HG03521 (cell line): ENCODE data around the gene AVP.
"Not testable (repeated sequence)": the region's sequence is repeated elsewhere in the genome, so short reads cannot be mapped to it uniquely, and the experiment has no call there.

Source experiments
- ATAC-seq: cut with Tn5 transposase; IDR thresholded peaks from one replicate; pipeline ENCODE4 v1.9.1; 2021; ENCODE audit warnings: mild to moderate bottlenecking, moderate library complexity; ENCODE audit not compliant: unreplicated experiment

AVP gene

DNA sequence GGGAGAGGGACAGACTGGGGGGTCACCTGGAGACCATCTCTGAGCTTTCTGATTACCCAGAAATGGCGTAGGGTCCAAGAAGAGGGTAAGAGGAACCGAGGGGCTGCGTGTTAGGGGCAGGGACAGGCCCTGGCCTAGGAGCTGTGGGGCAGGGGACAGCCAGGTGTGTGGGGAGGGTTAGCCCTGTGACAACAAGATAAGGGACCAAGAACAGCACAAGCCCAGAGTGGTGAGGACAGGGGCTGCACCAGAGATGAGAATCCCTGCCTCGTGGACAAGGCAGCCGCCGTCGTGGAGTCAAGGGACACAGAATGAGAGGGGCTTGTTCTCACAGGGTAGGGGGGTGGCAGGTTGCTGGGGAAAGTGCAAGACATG lies 449 bp upstream of the AVP start:
- ATAC-seq, result no peak

DNA sequence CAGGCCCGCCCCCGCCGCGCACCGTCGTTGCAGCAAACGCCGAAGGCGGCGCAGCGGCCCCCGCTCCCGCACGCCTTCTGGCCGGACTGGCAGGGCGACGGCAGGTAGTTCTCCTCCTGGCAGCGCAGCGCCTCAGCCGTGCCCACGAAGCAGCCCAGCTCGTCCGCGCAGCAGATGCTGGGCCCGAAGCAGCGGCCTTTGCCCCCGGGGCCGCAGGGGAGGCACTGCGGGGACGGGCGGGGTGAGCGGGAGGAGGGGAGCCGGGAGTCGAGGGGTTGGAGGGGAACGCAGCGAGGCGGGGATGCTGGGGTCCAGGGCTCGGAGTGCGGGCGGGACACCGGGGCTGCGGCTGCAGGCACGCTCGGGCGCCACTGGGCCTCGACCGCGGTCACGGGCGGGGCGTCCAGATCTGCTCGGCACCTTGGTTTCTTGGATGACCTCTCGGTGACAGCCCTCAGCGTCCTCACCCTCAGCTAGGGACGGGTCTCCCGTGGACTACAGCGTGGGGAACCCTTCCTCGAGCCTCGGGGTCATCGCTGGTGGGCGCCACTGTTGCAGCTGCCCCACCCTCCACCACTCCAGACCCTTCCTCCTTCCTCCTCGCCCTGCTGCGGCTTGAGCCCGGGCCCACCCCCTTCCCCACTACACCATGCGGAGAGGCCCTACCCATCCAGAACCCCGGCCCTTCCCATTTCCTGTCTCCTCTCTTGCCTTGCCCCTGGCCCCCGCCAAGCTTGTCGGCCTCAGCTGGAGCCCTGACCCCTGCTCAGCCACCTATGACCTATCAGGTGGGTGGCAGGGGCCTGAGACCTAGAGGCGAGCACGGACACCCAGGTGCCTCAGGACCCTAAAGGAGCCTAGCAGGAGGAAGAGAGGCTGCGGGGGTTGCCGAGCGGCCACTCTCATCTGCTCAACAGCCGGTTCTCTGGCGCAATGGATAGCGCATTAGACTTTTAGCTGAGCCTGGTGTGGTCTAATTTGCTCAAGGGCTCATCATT lies 1.3 kb downstream of the AVP start:
- no peak for ATAC-seq

DNA sequence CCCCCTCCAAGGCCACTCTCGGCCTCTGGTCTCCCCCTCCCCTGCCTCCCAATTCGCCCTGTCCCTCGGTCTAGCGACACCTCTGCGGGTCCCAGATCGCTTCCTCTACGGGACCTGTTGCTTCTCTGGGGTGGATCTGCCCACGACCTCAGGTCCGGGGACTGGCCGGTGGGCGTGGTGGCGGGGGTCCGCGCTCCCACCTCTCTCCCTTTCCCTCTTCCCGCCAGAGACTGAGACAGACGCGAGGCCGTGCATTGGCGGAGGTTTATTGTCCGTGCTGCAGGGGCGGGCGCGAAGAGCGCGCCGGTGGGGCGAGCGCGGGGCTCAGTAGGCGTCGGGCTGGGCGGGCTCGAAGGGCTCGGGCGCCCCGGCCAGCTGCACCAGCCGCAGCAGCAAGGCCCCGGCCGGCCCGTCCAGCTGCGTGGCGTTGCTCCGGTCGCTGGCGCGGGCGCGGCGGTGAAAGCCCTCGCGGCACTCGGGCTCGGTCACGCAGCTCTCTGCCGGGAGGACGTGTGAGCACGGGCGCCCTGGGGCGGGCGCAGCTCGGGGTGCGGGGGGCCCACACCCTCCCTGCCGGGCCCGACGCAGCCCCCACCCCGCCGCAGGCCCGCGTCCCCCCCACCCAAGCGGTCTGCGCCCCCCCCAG lies 2.1 kb downstream of the AVP start:
- no peak for ATAC-seq

DNA sequence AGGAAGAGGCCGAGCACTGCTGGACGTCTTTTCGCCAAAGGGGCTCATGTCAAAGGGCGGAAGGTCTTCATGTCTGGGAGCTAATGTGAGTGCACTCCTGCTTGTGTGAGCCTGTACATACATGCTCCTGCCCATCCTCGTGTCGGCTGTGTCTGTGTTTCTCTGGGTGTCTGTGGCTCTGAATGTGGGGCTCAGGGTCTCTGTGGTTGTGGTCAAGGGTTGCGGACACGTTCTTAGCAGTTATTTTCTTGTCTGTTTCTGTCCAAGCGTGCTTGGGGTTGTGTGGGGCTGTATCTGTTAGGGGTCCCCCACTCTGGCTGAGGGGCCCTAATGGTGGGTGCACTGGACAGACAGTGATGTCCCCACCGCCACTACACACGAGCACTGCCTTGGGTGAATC lies 2.9 kb downstream of the AVP start:
- ATAC-seq, result no peak

DNA sequence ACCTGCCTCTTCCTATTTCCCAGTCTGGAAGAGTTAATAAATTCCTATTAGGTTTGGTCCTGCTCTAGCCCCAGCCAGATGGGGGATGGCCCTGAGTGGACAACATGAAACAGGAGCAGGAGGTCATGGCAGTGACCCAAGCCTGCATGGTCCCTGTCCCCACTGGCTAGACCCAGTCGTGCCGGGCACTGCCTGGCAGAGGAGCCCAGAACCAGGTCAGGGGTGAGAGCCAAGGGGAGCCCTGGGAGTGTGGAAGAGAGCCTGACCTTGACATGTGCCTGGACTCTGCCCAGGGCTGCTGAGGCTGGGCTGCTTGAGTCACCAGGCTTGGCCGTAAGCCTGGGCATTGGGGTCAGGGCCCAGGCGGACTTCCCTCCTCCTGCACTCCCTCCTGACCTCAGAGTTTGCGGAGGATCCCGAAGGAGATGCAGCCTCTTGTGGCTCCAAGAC lies 3.6 kb downstream of the AVP start:
- no peak for ATAC-seq

DNA sequence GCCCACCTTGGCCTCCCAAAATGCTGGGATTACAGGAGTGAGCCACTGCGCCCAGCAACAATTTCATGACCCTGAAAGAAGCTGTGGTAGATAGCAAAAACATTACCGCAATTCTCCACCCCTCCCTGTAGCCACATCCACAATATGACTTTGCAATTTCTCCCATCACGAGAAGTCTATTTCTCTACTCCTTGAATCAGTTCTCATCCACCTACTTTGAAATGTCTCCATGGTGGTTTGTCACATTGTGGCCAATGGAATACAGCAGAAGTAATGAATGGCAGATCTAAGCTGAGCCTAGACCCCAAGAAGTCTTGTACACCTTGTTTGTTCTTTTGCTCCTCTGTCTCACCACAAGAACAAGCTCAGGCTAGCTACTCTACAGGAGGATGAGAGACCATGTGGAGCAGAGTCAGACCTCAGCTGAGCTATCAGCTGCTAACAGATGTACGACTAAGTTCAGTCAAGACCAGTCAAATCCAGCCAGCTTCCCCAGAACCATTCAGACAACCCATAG lies 6.8 kb downstream of the AVP start:
- no peak for ATAC-seq

DNA sequence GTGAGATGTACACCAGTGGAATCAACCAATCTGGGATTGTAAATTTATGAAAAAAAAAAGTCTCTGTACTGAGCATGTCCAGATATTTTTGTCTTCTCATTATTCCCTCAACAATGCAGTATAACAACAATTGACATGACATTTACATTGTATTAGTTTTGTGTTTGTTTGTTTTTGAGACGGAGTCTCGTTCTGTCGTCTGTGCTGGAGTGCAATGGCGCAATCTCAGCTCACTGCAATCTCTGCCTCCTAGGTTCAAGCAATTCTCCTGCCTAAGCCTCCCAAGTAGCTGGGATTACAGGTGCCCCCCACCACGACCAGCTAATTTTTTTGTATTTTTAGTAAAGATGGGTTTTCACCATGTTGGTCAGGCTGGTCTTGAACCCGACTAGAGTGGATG lies 9.2 kb downstream of the AVP start:
- not testable (repeated sequence) for ATAC-seq

DNA sequence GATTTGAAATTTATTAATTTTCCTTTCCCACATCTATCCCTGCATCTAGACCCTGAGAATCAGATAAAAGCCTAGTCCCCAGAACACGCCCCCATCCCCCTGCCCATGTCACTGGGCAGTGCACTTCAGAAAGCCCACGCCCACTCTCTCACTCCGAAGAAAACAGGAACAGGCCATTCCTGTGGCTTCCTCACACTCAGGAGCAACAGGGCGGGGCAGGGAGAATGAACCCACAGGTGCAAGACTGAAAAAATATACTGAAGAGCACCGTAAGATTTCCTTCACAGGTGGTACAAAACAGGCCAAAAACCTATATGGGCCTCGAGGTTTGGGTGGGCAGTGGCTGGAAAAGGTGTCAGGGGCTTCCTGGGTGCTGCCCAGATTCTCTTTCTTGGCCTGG lies 9.7 kb downstream of the AVP start:
- ATAC-seq, result no peak

DNA sequence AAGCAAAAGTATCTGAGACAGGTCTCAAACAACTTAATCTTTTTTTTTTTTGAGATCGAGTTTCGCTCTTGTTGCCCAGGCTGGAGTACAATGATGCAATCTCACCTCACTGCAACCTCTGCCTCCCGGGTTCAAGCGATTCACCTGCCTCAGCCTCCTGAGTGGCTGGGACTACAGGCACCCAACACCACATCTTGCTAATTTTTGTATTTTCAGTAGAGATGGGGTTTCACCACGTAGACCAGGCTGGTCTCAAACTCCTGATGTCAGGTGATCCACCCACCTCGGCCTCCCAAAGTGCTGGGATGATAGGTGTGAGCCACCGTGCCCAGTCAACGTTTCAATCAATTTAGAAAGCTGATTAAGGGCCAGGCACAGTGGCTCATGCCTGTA lies 11.3 kb downstream of the AVP start:
- not testable (repeated sequence) for ATAC-seq

DNA sequence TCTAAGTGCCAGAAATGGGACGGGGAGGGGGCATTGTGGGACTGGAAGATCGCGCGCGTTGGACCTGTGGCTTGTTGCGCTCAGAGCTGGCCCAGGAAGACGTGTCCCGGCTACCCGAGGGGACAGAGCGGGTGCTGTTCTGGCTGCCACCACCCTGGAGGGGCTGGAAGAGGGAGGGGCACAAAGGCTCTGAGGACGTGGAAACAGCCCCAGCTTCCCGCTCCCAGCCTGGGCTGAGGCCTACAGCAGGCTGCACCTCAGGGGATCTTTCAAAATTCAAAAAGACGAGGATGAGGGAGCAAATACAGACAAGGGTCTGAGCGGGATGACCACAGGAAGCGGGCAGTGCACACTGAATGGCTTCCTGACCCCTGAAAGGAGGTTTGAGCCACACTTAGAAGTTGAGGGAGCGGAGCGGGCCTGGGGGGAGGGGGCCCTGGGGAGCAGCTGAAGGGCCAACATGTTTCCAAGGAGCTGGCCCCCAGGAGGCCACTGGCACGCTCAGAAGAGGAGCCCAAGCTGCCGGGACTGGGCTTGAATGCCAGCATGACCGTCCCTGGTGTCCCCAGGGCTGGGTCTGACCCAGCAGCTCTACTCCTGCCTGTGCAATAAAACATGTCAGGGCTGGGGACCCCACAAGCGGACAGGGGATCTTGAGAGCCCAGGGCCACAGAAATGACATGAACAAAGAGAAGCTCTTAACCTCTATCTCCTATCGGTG lies 11.8 kb downstream of the AVP start:
- ATAC-seq, result no peak

DNA sequence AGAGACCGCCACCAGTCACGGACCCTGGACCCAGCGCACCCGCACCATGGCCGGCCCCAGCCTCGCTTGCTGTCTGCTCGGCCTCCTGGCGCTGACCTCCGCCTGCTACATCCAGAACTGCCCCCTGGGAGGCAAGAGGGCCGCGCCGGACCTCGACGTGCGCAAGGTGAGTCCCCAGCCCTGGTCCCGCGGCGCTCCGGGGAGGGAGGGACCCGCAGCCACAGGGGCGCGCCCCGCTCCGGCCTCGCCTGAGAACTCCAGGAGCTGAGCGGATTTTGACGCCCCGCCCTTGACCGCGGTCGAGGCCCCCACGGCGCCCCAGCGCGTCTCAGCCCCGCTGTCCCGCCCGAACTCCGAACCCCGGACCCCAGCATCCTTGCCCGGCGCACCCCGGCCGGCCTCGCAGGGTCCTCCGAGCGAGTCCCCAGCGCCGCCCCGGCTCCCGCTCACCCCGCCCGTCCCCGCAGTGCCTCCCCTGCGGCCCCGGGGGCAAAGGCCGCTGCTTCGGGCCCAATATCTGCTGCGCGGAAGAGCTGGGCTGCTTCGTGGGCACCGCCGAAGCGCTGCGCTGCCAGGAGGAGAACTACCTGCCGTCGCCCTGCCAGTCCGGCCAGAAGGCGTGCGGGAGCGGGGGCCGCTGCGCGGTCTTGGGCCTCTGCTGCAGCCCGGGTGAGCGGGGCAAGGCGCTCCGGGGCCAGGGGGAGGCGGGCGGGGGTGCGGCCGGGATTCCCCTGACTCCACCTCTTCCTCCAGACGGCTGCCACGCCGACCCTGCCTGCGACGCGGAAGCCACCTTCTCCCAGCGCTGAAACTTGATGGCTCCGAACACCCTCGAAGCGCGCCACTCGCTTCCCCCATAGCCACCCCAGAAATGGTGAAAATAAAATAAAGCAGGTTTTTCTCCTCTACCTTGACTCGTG lies 12.7 kb downstream of the AVP start, which contains the start of gene OXT:
Gene OXT, plus strand, starts transcription at position 11 of the 920 bp plus-strand sequence. Its CDS starts 36 bp downstream, at position 47.
- no peak for ATAC-seq

DNA sequence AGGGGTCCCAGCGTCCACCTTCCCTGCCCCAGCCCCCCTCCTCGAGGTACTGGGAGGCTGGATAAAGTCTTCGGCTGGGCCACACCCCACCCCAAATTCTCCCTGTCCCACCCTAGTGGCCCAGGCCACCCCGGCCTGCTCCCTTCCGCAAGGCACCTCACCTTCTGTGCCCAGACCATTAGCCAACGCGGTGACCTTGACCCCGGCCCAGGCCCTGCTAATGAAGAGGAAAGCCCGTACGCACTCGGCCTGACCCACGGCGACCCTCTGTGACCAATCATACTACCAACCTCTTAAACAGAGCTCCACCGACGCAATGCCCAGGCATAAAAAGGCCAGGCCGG lies 13.3 kb downstream of the AVP start:
- no peak for ATAC-seq

DNA sequence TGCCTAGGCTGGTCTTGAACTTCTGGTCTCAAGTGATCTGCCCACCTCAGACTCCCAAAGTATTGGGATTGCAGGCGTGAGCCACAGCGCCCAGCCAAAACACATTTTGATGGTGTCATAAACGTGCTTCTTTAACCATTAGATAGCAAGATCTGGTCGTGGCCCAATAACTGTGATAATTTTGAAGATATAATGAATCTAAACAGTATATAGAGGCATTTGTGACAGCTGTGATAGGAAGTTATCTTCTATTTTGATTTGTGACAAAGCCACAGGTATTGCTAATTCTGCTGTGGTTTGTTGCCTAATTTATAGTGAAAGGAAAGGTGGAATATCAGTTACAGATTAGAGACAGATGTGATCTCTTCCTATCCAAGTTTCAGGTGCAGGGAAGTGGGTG lies 13.8 kb downstream of the AVP start:
- ATAC-seq, result no peak

DNA sequence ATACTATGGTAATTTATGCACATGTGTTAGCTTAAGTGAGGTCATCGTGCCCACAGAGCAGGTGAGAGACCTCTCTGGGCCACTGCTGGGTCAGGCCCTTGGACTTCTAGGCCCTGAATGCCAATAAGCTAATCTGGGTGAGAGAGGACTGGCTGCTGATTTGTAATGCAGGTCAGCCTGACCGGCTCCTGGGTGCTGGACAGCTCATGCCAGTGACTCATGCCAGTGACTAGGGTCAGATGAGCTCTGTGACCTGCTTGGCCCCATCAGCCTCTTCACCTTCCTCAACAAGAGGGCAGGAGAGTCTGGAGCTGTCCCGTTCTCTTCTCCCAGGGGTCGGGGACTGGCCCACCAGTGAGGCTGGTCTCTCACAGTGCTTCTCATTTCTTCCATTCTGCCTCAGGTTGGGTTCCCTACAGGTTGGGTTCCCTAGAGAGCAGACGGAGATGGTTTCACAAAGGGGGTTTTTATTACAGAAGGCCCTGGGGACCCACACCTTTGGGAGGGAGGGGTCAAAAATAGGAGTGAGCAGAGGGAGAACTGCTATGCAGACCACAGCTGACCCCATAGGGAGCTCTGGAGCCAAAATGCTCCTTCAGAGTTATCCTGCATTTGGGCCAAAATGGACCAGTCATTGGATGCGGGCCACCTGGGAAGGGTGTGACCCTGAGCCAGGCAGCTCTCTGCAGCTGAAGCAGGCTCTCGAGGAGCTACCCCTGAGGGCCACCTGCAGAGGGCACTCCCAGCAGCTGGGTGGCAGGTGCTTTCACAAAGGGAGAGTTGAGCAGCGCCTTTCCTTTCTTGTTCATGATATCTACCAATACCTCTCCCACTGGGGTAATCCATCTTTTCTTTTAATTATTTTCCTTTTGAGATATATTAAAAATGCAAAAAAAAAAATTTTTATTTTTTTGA lies 15.3 kb downstream of the AVP start:
- no peak for ATAC-seq

DNA sequence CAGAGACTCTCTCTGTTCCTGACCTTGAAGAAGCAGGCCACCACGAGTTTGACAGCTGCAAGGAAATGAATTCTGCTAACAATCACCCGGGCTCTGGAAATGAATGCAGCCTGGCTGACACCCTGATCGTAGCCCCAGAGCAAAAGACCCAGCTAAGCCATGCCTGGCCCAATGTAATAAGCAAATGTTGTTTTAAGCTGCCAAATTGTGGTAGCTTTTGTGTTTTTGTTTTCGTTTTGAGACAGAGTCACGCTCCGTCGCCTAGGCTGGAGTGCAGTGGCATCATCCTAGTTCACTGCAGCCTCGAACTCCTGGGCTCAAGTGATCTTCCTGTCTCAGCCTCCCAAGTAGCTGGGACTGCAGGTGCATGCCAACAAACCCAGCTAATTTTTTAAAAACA lies 16.4 kb downstream of the AVP start:
- no peak for ATAC-seq

DNA sequence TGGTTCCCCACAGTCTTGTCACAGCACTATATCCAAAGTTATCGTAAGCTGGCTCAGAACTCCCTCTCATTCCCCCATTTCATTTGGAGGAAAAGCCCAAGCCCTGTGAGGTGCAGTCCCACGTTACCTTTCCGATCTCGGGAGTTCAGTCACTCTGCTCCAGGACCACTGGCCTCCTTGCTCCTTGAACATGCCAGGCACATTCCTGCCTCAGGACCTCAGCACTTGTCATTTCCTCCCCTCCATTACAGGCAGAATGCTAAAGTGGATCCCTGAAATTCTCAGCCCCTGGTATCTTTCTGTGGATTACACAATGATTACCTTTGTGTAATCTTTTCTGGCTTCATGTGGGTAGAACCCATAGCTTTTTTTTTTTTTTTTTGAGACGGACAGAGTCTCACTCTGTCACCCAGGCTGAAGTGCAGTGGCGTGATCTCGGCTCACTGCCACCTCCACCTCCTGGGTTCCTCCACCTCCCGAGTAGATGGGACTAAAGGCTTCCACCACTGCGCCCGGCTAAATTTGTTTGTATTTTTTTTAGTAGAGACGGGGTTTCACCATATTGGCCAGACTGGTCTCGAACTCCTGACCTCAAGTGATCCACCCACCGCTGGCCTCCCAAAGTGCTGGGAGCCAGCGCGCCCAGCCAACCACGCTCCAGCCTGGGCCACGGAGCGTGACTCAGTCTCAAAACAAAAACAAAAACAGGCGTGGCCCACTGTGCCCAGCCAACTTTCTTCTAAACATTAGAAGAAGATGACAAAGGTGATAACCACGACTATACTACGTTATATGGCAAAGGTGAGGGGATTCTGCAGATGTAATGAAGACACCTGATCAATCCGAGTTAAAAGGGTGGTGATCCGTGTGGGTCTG lies 17.1 kb downstream of the AVP start:
- ATAC-seq, result no peak

DNA sequence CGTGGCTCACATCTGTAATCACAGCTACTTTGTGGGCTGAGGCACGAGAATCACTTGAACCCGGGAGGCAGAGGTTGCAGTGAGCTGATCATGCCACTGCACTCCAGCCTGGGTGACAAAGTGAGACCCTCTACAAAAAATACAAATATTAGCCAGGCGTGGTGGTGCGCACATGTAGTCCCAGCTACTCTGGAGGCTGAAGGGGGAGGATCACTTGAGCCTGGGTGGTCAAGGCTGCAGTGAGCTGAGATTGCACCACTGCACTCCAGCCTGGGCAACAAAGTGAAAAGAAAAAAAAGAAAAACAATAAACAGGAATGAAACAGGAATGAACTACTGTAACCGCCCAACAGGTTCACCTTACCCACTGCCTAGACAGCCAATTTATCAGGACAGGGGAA lies 20.4 kb downstream of the AVP start:
- not testable (repeated sequence) for ATAC-seq

DNA sequence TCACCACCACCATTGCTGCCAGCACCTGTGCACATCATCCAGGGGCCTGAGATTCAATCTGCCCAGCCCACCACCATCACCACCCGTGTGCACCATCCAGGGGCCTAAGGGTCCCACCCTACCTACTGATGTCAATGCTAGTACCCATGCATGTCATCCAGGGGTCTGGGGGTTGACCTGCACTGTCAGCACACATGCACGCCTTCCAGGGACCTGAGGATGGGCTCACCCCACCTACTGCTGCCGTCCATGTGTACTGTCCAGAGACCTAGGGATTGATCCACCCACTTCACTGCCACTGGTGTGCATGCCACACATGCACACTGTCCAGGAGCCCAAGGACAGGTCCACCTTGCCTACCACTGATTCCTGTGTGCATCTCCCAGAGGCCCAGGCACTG lies 25.0 kb downstream of the AVP start:
- ATAC-seq, result no peak
